C4-2B (cell line): ENCODE measurements around the gene BTNL9.

Experiments used
- ZFX ChIP-seq: fragments of 450-650 bp; IDR thresholded peaks from 2 replicates; pipeline ENCODE4 v1.6.1; 2017
- TF ChIP-seq, protein P1 (sequence below): fragments of 450-650 bp; conservative IDR thresholded peaks from 2 replicates; pipeline ENCODE4 v1.5.1; 2017; ENCODE audit warnings: mild to moderate bottlenecking

DNA sequence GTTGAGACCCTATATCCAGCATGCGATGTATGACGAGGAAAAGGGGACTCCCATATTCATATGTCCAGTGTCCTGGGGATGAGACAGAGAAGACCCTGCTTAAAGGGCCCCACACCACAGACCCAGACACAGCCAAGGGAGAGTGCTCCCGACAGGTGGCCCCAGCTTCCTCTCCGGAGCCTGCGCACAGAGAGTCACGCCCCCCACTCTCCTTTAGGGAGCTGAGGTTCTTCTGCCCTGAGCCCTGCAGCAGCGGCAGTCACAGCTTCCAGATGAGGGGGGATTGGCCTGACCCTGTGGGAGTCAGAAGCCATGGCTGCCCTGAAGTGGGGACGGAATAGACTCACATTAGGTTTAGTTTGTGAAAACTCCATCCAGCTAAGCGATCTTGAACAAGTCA, 34.3 kb upstream of the BTNL9 start:
- TF ChIP-seq, protein P1, sequence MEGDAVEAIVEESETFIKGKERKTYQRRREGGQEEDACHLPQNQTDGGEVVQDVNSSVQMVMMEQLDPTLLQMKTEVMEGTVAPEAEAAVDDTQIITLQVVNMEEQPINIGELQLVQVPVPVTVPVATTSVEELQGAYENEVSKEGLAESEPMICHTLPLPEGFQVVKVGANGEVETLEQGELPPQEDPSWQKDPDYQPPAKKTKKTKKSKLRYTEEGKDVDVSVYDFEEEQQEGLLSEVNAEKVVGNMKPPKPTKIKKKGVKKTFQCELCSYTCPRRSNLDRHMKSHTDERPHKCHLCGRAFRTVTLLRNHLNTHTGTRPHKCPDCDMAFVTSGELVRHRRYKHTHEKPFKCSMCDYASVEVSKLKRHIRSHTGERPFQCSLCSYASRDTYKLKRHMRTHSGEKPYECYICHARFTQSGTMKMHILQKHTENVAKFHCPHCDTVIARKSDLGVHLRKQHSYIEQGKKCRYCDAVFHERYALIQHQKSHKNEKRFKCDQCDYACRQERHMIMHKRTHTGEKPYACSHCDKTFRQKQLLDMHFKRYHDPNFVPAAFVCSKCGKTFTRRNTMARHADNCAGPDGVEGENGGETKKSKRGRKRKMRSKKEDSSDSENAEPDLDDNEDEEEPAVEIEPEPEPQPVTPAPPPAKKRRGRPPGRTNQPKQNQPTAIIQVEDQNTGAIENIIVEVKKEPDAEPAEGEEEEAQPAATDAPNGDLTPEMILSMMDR = no peak
- TF ChIP-seq ZFX = no peak
